Amniotic stem cell (primary cell): ENCODE results near the gene FAP.

Experiments used
- DNase-seq: peaks from one replicate; lab custom pipeline; 2025; lab: John Stamatoyannopoulos, UW

Gene FAP

GRCh38 chr2:162126111-162126519 lies 117.1 kb downstream of the FAP start:
- DNase-seq = no peak

GRCh38 chr2:162125138-162125537 lies 118.1 kb downstream of the FAP start:
- no peak for DNase-seq

GRCh38 chr2:162123806-162124758 lies 119.2 kb downstream of the FAP start:
- DNase-seq = no peak
